ENCODE results near the gene SC5D.

DNA sequence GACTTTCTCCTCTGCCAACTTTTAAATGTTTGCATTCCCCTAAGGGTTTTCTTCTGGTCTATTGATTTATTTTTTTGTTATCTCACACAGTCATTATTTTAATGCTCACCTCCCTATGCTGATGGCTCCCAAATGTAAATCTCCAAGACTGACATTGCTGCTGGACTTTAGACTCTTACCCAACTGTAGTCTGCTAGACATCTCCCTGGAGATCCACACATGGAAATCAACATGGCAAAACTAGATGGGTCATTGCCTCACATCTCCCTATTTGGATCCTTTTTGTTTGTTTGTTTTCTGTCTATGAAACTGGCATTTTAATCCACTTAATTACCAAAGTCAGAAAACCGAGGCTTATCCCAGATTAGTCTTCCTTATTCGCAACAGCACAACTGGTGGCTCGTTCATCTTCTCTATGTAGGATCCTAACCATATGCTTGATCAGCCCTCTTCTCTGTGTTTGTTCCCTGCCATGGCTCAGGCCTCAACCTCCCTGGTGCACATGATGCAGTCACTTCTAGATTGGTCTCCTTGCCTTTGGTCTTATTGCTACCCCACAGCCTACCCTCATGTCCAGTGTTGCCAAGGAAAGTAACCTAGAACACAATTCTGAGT lies 37.3 kb downstream of the SC5D start:
- TF ChIP-seq EP300 (IDR thresholded peaks at IDR 0.05) (no peak), POLR2A (IDR thresholded peaks at IDR 0.05) (no peak)
- TF ChIP-seq, protein P1, sequence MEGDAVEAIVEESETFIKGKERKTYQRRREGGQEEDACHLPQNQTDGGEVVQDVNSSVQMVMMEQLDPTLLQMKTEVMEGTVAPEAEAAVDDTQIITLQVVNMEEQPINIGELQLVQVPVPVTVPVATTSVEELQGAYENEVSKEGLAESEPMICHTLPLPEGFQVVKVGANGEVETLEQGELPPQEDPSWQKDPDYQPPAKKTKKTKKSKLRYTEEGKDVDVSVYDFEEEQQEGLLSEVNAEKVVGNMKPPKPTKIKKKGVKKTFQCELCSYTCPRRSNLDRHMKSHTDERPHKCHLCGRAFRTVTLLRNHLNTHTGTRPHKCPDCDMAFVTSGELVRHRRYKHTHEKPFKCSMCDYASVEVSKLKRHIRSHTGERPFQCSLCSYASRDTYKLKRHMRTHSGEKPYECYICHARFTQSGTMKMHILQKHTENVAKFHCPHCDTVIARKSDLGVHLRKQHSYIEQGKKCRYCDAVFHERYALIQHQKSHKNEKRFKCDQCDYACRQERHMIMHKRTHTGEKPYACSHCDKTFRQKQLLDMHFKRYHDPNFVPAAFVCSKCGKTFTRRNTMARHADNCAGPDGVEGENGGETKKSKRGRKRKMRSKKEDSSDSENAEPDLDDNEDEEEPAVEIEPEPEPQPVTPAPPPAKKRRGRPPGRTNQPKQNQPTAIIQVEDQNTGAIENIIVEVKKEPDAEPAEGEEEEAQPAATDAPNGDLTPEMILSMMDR (IDR thresholded peaks at IDR 0.05): no peak
